NCI-H446 (cell line): ENCODE results near the gene SH3YL1.

Experiments used
- DNase-seq, 2 experiments: peaks; one replicate each; lab custom pipeline; 2025; lab: John Stamatoyannopoulos, UW

SH3YL1 gene

GRCh38 chr2:281381-281780 is 17.5 kb upstream of the SH3YL1 start:
- DNase-seq = no peak

DNA sequence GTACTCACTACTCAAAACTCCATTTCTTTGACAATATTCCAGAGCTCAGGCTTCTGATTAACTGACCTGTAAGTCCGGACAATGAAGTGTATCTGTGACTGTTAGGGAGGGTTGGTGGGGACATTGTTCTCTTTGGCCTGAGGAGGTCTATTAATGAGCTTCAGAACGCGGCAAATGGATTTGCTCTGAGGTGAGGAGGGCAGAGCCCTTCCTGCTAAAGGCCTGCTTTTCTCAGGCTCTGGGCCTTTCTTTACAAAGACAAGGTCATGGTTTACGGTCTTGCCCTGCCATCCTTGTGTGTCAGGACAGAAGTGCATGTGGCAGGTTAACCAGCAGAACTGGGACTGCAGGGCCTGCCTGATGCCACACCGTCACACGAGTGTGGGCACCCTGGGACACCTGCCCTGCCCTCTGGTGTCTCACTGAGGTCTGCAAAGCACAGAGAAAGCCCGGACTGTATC is 16.8 kb upstream of the SH3YL1 start:
- DNase-seq = no peak

DNA sequence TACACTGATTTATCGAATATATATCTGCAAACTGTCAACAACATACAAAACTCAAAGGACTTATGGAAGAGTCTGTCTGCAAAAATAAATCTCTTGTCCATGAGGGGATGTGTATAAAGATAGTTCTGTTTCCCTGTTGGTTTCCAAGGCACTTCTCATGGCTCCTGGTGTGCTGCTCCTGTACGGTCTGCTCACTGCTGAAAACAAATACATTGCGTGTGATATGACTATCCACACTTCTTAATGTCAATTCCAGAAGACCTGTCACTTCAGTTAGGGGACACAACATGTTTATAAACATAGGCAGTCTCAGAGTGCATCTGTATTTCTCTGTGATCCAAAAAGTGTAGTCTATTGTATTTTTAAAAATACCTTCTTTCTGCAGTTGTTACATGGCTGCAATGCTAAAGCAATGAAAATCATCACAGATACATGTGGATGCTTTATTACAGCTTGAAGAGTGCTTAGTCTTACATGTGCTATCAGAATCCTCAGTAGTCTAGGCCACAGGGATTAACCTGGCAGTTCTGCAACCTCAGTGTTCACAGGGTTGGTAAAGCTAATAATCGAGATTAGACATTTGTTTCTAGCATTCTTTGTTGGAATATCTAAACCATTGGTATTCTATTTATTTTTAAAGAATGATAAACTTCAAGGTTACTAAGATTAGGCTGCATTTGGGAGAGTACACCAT is 16.3 kb upstream of the SH3YL1 start:
- no peak for DNase-seq

- DNase-seq = no peak
These were observed 15.5 kb upstream of the SH3YL1 start for GRCh38 chr2:279366-279765.

GRCh38 chr2:278927-279320 is 15.1 kb upstream of the SH3YL1 start:
- DNase-seq = no peak

- DNase-seq = no peak
These were observed 14.6 kb upstream of the SH3YL1 start for GRCh38 chr2:278312-278926.

DNA sequence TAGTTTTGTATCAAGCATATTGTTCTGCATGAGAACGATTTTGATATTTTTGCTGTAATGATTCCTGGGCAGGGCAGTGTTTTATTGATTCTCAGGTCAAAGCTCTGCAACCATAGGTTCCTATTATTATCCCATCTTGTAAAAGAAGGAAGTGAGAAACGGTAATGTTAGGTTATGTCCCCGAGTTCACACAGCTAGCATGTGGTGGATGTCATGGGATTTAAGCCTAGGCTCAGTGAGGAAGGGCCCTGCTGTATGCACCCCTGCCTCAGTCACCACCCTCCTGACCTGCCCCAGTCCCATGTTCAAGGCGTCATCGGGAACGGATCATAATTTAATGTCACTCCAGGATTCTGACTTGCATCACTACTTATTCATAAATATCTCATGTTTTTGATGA is 11.6 kb upstream of the SH3YL1 start:
- no peak for DNase-seq

GRCh38 chr2:274503-274902 is 10.7 kb upstream of the SH3YL1 start:
- no peak for DNase-seq

GRCh38 chr2:273333-273732 is 9.5 kb upstream of the SH3YL1 start:
- no peak for DNase-seq

- no peak for DNase-seq
These were observed 8.1 kb upstream of the SH3YL1 start for GRCh38 chr2:271917-272316.

DNA sequence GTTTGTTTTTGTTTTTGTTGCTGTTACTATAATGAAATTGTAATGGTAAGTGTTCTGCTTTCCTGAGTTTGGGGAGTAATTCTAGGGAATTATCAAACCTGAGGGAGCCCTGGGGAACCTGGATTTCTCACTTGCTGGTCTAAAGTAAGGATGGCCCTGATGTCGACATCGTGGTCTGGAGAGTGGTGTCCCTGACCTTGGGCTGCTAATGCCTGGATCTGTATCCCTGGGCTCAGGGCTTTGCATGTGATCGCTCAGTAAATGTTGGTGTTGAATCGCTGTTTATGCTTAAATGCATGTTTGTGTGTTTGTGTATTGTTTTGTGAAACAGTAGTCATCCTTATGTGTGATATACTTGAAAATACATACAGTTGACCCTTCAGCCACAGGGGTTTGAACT is 7.0 kb upstream of the SH3YL1 start:
- DNase-seq = no peak

DNA sequence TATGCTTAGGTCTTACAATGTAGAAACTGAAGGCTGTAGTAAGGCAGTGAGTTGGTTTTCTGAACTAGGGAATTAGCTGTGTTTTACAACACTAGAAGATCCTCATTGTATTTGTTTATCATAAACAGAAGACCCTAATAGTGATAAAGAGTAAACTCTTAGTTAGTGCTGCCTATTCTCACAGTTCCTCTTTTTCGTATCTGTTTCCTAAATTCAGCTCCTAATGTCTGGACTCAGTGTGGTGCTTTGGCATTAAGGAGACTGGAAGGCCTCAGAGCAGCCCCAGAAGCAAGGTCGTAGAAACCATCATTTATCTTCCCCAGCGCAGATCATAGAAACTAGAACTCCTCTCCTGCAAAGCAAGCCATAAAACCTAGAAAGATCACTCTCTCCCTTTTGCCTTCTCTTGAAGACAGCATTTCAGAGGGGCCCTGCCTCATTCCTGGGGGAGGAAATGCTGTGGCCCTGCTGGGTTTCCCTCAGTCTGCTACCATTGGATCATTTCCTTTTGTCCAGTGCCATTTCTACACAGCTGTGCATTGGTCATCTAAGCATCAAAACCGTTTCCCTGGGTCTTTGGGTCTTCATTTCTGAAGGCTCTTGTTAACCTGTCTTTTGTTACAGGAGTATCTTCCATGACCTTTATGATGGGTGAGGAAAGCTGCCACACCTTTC is 5.7 kb upstream of the SH3YL1 start:
- no peak for DNase-seq

GRCh38 chr2:268323-268722 is 4.5 kb upstream of the SH3YL1 start:
- no peak for DNase-seq

- peak; percentile 92 to 98 for DNase-seq
These were observed 949 bp upstream of the SH3YL1 start, which contains the start of gene ACP1 for GRCh38 chr2:264493-265468. ACP1 (plus strand) TSS chr2:264947; CDS start chr2:264965, 18 bp downstream.

DNA sequence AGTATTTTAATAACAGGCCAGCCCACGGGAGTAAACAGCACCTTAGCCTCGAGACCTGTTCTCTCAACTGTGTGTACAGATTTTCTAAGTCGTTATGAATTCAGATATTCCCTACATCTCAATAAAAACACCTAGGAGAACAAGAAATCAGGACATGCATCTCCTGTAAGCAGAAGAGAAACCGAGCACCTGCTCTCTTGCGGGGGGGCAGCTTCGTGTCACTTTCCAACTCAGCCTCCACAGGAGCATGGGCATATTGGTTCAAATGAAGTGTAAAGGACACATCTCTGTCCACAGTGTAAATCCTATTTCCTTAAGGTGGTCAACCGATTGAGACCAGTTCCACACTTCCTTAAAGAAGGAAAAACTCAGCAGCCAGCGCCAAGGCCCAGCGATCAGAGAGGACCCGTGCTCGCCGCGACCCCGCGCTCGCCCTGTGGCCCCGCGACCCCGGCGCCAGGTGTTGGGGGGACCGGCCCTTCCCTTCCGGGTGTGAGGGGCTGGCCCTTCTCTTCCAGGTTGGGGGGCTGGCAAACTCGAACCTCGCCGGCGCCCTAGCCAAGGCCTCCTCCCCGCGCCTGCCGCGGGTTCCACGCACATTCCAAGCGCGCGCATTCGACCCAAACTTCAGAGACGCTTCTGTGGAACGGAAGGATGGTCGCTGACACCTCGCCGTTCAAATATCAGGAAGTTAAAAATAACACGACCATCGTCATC is 652 bp downstream of the SH3YL1 start:
- no peak for DNase-seq

DNA sequence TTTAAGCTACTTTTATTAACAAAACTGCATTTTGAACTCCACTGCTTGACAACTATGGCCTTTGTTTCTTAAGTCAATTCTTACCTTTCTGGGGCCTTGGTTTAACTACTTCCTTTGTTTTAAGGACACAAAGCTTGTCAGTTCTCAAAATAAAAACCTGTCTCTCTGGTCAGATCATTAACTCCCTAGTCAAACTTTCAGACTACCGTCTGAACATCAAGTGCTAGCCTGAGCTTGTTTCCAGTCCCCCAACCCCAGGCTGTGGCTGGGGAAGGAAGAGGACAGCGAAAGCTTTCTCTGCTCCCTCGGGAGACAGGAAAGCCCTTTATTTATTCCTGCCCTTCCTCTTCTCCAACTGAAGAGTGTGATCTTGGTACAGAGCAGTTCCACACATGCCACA is 1.7 kb downstream of the SH3YL1 start:
- no peak for DNase-seq

DNA sequence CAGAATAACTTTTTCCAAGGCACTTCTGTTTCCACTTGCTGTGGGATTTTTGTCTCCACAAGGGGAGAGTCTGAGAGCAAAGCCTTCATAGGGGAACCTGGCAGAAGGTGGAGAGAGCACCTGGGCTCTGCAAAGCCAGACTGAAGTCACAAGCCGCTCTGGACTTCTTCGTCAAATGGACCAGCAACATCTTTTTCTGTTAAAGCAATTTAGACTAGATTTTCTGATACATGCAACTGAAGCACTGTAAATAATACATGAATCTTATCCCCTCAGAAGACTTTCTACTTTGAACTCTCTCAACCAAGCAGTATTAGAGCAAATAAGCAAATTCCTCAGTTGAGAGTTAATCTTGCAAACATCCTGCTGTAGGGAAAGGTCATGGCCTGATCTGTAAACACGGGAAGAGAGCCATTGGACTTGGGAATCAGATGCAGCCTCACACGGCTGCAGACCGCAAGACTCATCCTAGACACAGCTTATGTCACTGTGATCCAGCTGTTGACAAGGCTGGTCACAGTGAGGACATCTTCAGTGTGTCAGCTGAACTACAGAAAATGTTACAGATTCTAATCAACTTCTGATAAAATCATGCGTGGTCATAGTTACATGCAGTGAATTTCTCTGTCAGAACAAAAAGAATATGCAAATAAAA is 3.2 kb downstream of the SH3YL1 start:
- DNase-seq = no peak

GRCh38 chr2:259789-260331 is 4.0 kb downstream of the SH3YL1 start:
- no peak for DNase-seq

GRCh38 chr2:258933-259332 is 4.9 kb downstream of the SH3YL1 start:
- no peak for DNase-seq

- DNase-seq = no peak
These were observed 6.0 kb downstream of the SH3YL1 start for GRCh38 chr2:257842-258241.

DNA sequence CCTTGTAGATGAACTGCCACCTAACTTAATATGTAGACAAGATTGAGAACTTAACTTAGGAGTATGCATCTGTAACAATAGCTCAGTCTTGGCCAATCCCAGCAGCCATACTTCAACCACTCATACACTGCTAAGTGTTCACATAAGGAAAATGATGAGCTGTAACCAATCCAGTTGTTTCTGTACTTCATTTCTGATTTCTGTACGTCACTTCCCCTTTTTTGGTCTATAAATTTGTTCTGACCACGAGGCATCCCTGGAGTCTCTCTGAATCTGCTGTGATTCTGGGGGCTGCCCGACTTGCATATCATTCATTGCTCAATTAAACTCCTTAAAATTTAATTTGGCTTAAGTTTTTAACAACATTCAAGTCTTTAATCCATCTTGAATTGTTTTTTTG is 6.4 kb downstream of the SH3YL1 start:
- DNase-seq = no peak
